K562 (cell line): ENCODE results near the gene TMED10. TPM values are rescaled to one million over a fixed set of nuclear protein-coding genes. Genes with fewer than 3 reads are reported as not detected.

Experiments
- ATF4 ChIP-seq: fragments of 450-650 bp; formaldehyde crosslinking; IDR thresholded peaks from 2 replicates; pipeline ENCODE4 v1.4.0; 2022; ENCODE audit warnings: mild to moderate bottlenecking, moderate library complexity
- BCL6 ChIP-seq: fragments of 250-450 bp; sonication (Bioruptor Pico); IDR thresholded peaks from 2 replicates; pipeline ENCODE4 v1.4.0; 2020
- BCLAF1 ChIP-seq, 2 experiments: fragments of 450-650 bp in 1 of 2; IDR thresholded peaks; 2 replicates each; pipeline ENCODE4 v1.6.1; 2011 to 2017; ENCODE audit warnings: low read depth in 2 of 2, antibody characterized with exemption in 1 of 2, borderline replicate concordance in 1 of 2, low read length in 1 of 2, mild to moderate bottlenecking in 1 of 2, mixed read lengths in 1 of 2; ENCODE audit not compliant: control insufficient read depth in 1 of 2
- CREB1 ChIP-seq, 2 experiments: sonication (generic) in 1 of 2; formaldehyde crosslinking in 1 of 2; IDR thresholded peaks; 2 replicates each; pipeline versions ENCODE4 v1.6.1 to v1.8.0; 2012 to 2022; ENCODE audit warnings: inconsistent platforms in 1 of 2, mild to moderate bottlenecking in 1 of 2, missing genetic modification reagents in 1 of 2, moderate library complexity in 1 of 2
- CTCF ChIP-seq, 3 experiments: IDR thresholded peaks in 2 of 3; conservative IDR thresholded peaks in 1 of 3; 2 replicates each; pipeline ENCODE4 v1.5.1; 2011 to 2012; ENCODE audit warnings: low read length in 3 of 3, mild to moderate bottlenecking in 3 of 3, control low read depth in 2 of 3, improper control_type of control experiment in 1 of 3, inconsistent platforms in 1 of 3, low read depth in 1 of 3, mixed read lengths in 1 of 3, moderate library complexity in 1 of 3; ENCODE audit not compliant: insufficient read depth in 2 of 3
- NEUROD1 ChIP-seq: fragments of 150-350 bp; IDR thresholded peaks from 2 replicates; pipeline ENCODE4 v1.6.1; 2014; ENCODE audit warnings: borderline replicate concordance, low read length, low read depth; ENCODE audit not compliant: partially characterized antibody
- RAD51 ChIP-seq: fragments of 450-650 bp; IDR thresholded peaks from 2 replicates; pipeline ENCODE4 v1.7.1; 2016; ENCODE audit warnings: low read depth, mild to moderate bottlenecking, borderline replicate concordance
- RB1 ChIP-seq: fragments of 450-650 bp; IDR thresholded peaks from 2 replicates; pipeline ENCODE4 v1.6.1; 2017; ENCODE audit warnings: low read depth, mild to moderate bottlenecking
- ZBTB2 ChIP-seq: fragments of 450-650 bp; IDR thresholded peaks from 2 replicates; pipeline ENCODE4 v1.6.1; 2016; ENCODE audit warnings: antibody characterized with exemption
- ZBTB5 ChIP-seq: fragments of 450-650 bp; IDR thresholded peaks from 2 replicates; pipeline ENCODE4 v1.6.1; 2017; ENCODE audit warnings: antibody characterized with exemption
- ZNF395 ChIP-seq: fragments of 200-800 bp; sonication (Bioruptor generic); IDR thresholded peaks from 2 replicates; pipeline ENCODE4 v1.6.1; 2017; ENCODE audit warnings: missing genetic modification characterization, missing compliant biosample characterization
- ZNF695 ChIP-seq: fragments of 450-650 bp; formaldehyde crosslinking; IDR thresholded peaks from 2 replicates; pipeline ENCODE4 v1.4.0; 2020; ENCODE audit warnings: mild to moderate bottlenecking, moderate library complexity
- ZNF699 ChIP-seq: fragments of 250-450 bp; sonication (Bioruptor Pico); IDR thresholded peaks from 2 replicates; pipeline ENCODE4 v1.8.0; 2021; ENCODE audit warnings: mild to moderate bottlenecking, moderate library complexity; ENCODE audit not compliant: insufficient replicate concordance
- ZNF785 ChIP-seq: fragments of 250-450 bp; sonication (Bioruptor Pico); IDR thresholded peaks from 2 replicates; pipeline ENCODE4 v1.4.0; 2020; ENCODE audit warnings: mild to moderate bottlenecking
- polyA plus RNA-seq, 8 experiments: library from polyadenylated mRNA; depleted of rRNA in 4 of 8; stranded (reverse) in 5 of 8; unstranded in 3 of 8; fragments of >200 nt; fragmentation: Nextera tagmentation in 2 of 8; fragmentation: Illumina TruSeq in 1 of 8; extraction: Ambion mirVana in 2 of 8; extraction: Trizol in 1 of 8; gene quantifications; 2 replicates each; pipeline versions ENCODE4 v1.2.1 to v1.2.3, GENCODE V29; 2011 to 2014; ENCODE audit warnings: inconsistent platforms in 1 of 8, missing spikeins in 1 of 8
- total RNA-seq, 7 experiments: library from RNA; depleted of rRNA in 6 of 7; stranded (reverse); fragments of >200 nt in 6 of 7; fragmentation: Illumina TruSeq in 2 of 7; extraction: Trizol in 2 of 7; gene quantifications; 2 replicates each; pipeline versions ENCODE4 v1.2.1 to v1.2.3, GENCODE V29; 2011 to 2021; ENCODE audit warnings: low replicate concordance in 1 of 7

Gene TMED10
- total and polyA plus RNA-seq, 9 of the 15 experiments (the other 6 are each of a cell fraction or from before 2014, with no cell fraction given), result 62.2 to 233 (median 124) TPM

DNA sequence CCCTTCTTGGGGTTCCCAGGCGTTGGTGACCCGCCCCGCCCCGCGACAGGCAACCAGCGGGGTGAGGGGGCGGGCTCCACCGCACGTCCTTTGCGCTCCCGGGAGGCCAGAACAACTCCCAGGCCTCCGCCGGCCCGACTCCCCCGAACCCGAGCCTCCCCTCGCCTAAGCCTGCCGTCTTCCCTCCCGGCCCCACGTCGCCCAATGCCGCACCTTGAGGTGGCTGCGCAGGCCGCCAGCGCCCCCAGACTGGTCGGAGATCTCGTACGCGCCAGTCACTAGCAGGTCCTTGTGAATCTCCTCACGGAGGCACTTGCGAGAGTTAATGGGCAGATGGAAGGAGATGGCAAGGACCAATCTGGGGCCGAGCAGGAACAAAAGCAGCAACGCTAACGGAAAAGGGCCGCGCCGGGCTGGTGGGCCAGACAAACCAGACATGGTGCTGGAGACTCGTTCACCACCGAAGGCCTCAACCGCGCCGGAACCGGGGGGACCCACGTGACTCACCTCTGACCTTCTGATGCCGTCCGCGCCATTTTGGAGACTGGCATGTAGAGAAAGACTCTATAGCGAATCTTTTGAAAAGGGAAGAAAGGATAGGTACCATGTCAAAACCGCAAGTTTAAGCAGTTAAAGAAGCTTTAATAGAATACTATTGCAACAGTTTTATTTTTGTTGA is at the start of gene TMED10 (continued):
- TF ChIP-seq BCLAF1 (IDR thresholded peaks at IDR 0.05; ENCODE audit: borderline replicate concordance in 1 of 2, control insufficient read depth in 1 of 2, low read depth in 2 of 2, low read length in 1 of 2) (no peak), CREB1 (IDR thresholded peaks at IDR 0.05) (peak; percentile 44), CREB1 (CRISPR knock-in tag; IDR thresholded peaks at IDR 0.05) (peak; percentile 58), ZBTB2 (no peak), CTCF (IDR thresholded peaks at IDR 0.05 in 2 of 3, conservative IDR thresholded peaks at IDR 0.05 in 1 of 3; ENCODE audit: insufficient read depth in 2 of 3, low read depth in 1 of 3, low read length in 3 of 3) (no peak; a peak in 1 of 6 replicates), RAD51 (peak; percentile 95), NEUROD1 (no peak), ZNF785 (CRISPR knock-in tag) (no peak), ZNF699 (CRISPR knock-in tag) (no peak), ATF4 (CRISPR knock-in tag) (no peak), ZNF395 (CRISPR knock-in tag) (peak; percentile 69; the same call in 1 of the 2 replicates), ZNF695 (CRISPR knock-in tag) (no peak), RB1 (peak; percentile 61), ZBTB5 (no peak), BCL6 (CRISPR knock-in tag) (no peak)
